ENCODE data around the gene FSHR. TPM values are rescaled to one million over a fixed set of nuclear protein-coding genes. Genes with fewer than 3 reads are reported as not detected.

Gene FSHR
- total and polyA plus RNA-seq, 2 of the 8 experiments (the other 6 are each of a cell fraction or from before 2014, with no cell fraction given): not detected

DNA sequence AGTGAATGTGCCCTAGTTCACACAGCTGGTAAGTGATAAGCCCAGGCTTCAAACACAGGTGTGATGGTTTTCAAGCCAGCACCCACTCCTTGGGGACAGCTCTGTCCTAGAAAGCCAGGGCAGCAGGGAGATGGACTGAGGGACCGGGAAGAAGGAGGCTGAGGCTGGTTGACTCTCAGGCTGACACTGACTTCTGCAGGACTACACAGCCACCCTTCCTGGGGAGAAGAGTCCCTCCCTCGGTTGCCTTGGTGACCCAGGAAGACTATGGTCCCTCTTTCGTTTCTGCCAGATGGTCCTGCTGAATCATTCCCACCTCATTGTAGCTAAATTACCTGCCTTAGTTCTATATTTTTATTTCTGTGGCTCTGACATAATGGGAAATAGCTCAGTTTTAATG, 11.3 kb upstream of the FSHR start (continued):
- TF ChIP-seq TAF7 (optimal IDR thresholded peaks at IDR 0.05; ENCODE audit: borderline replicate concordance, low read depth, low read length): no peak
- TF ChIP-seq CEBPB (IDR thresholded peaks at IDR 0.05; ENCODE audit: low read depth, low read length): no peak
- TF ChIP-seq KDM1A (IDR thresholded peaks at IDR 0.05; ENCODE audit: borderline replicate concordance, low read length): no peak
- TF ChIP-seq, protein P1, sequence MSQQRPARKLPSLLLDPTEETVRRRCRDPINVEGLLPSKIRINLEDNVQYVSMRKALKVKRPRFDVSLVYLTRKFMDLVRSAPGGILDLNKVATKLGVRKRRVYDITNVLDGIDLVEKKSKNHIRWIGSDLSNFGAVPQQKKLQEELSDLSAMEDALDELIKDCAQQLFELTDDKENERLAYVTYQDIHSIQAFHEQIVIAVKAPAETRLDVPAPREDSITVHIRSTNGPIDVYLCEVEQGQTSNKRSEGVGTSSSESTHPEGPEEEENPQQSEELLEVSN (IDR thresholded peaks at IDR 0.05): no peak
- no peak for TF ChIP-seq YY1 (IDR thresholded peaks at IDR 0.05; ENCODE audit: low read depth, low read length)
- no peak for TF ChIP-seq HDAC2 (IDR thresholded peaks at IDR 0.05; ENCODE audit: borderline replicate concordance in 1 of 2, low read depth in 2 of 2, low read length in 2 of 2)
- TF ChIP-seq, protein P2, sequence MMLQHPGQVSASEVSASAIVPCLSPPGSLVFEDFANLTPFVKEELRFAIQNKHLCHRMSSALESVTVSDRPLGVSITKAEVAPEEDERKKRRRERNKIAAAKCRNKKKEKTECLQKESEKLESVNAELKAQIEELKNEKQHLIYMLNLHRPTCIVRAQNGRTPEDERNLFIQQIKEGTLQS (IDR thresholded peaks at IDR 0.05; ENCODE audit: insufficient read depth, low read depth, low read length): no peak
